ENCODE measurements around the gene CFTR.
"Not testable (repeated sequence)": the region's sequence is repeated elsewhere in the genome, so short reads cannot be mapped to it uniquely, and the experiment has no call there.

GRCh38 chr7:117460815-117461214, 19.0 kb upstream of the CFTR start:
- not testable (repeated sequence) for TF ChIP-seq EP300 (IDR thresholded peaks at IDR 0.05); POLR2A (IDR thresholded peaks at IDR 0.05; ENCODE audit: low read depth)

All from esophagus muscularis mucosa (tissue), 2 donors.